Mononuclear cell (primary cell): Measurements from ENCODE around the gene PLOD1. TPM values are rescaled to one million over a fixed set of nuclear protein-coding genes. Genes with fewer than 3 reads are reported as not detected.
"Not testable (repeated sequence)": the region's sequence is repeated elsewhere in the genome, so short reads cannot be mapped to it uniquely, and the experiment has no call there.

ENCODE experiments used
- H3K27me3 ChIP-seq: 2 replicates; pipeline ENCODE4 v1.6.0; 2011; ENCODE audit warnings: low read length, control low read depth; ENCODE audit not compliant: insufficient read depth
- H3K4me1 ChIP-seq: 2 replicates; pipeline ENCODE4 v1.5.1; 2011; ENCODE audit warnings: mild to moderate bottlenecking, low read length, control low read depth; ENCODE audit not compliant: insufficient read depth
- H3K4me3 ChIP-seq: 2 replicates; pipeline ENCODE4 v1.5.1; 2011; ENCODE audit warnings: mild to moderate bottlenecking, low read length, moderate library complexity
- H3K9me3 ChIP-seq: 2 replicates; pipeline ENCODE4 v1.5.1; 2011; ENCODE audit warnings: low read depth, mild to moderate bottlenecking, control low read depth, low read length
- total RNA-seq: library from RNA; depleted of rRNA; stranded (reverse); fragments of >200 nt; gene quantifications from one replicate; pipeline ENCODE4 v1.2.3, GENCODE V29; 2012

The PLOD1 gene
- total RNA-seq = 21.8 TPM

DNA sequence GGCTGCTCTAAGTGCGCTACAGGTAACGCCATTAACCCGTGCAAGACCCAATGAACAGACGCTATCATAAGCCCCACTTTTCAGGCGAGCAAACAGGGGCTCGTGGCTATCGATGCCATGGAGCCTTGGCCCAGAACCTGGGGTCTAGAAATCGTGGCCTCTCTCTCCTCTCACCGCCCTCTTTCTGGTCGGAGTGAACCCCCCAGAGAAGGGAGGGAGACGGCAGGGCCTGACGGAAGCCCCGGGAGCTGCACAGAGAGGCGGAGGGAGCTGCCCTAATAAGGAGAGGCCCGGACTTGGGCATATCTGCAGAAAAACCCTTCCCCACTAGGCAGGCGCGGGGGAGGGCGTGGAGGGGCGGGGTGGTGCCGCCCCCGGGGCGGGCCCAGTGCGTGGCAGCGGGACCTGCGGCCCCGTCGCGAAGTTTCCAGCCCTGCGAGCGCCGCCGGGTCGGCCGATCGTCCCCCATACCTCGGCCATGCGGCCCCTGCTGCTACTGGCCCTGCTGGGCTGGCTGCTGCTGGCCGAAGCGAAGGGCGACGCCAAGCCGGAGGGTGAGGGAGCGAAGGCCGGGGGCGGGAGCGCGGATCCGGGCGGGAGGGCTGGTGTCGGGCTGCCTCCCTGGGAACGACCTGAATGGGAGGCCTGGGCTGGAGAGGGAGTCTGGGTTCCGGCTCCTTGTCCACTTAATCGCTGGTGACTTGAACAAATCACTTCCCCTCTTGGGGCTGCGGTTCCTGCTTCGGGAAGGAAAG, at the start of gene PLOD1:
PLOD1 (plus strand) TSS at position 416 of the 755 bp plus-strand sequence; CDS start at position 479, 63 bp downstream.
- H3K4me3 ChIP-seq = peak within 1 kb of the TSS; percentile 56

DNA sequence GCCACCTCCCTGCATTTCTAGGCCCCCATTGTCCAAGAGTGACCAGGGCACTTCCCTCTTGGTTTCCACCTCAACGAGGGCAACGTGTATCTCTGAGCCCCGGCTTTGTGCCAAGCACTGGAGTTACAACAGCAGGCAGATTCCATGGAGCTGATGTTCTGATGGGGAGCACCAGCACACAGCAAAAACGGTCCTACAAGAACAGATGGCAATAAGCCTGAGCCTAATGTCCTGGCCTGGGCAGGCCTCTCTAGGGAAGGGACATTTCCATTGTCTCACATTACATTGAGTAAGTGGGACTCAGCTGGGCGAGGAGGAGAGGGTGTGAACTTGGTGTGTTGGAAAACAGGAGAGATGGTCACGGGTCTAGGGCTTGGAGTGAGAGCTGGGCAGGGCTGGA, 48.6 kb upstream of the PLOD1 start:
- Histone ChIP-seq H3K4me1 (no peaks in the 10 kb centered on the region), H3K9me3 (no peaks in the 10 kb centered on the region), H3K4me3 (no peak overlapping the region), H3K27me3 (no peaks in the 10 kb centered on the region)

More for the DNA sequence above, at the start of gene PLOD1:
- no peaks in the 10 kb centered on the region for H3K9me3 ChIP-seq
- peaks cover 35% of the 10 kb centered on the region for H3K4me1 ChIP-seq
- no peaks in the 10 kb centered on the region for H3K27me3 ChIP-seq

DNA sequence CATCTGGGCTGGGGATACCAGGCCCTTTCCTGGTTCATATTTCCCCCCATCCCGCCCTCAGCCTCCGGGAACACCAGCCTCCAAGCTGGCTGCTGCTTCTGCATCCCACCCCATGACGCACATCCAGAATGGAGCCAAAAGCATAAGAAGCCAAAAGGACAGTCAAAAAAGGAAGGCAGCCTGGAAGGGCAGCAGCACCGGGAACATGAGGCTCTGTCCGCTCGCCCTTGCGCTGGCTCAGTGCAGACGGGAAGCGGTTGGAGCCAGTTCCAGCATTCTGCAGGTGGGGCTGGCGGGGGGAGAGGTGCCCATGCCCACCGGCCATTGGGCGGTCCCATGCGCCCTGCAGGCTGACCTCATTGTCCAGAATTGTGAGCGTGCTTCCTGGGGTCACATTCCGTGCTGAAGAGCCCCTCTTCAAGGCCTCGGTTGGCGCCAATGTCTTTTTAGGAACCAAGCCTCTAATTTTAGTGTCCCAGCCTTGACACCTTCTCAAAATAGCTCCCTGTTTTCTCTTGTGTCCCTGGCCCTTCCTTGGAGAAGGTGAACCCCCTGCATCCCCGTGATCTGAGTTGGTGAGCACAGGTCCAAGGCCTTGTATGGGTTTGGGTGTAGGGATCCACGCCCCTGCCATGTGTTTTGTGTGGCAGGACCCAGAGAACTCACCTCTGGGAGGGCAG, 47.4 kb upstream of the PLOD1 start:
- no peak overlapping the region for H3K4me3 ChIP-seq
- no peaks in the 10 kb centered on the region for H3K4me1 ChIP-seq
- H3K9me3 ChIP-seq = no peaks in the 10 kb centered on the region
- H3K27me3 ChIP-seq = no peaks in the 10 kb centered on the region

DNA sequence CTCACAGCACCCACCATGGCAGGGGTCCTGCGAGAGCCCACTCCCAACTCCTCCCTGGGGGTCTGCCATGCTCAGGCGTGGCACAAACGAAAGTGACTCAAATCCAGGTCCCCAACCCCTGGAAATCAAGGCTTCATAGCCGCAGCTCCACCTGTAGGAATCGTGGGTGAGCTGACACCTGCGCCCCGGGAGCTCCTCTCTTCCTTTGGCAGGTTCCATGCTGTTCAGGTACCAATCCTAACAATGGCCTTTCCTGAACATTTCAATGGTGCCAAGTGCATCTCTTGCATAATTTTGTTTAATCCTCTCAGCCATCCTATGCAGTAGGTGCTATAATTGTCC, 46.9 kb upstream of the PLOD1 start:
- Histone ChIP-seq H3K4me3 (no peak overlapping the region), H3K9me3 (no peaks in the 10 kb centered on the region), H3K27me3 (no peaks in the 10 kb centered on the region), H3K4me1 (no peaks in the 10 kb centered on the region)

DNA sequence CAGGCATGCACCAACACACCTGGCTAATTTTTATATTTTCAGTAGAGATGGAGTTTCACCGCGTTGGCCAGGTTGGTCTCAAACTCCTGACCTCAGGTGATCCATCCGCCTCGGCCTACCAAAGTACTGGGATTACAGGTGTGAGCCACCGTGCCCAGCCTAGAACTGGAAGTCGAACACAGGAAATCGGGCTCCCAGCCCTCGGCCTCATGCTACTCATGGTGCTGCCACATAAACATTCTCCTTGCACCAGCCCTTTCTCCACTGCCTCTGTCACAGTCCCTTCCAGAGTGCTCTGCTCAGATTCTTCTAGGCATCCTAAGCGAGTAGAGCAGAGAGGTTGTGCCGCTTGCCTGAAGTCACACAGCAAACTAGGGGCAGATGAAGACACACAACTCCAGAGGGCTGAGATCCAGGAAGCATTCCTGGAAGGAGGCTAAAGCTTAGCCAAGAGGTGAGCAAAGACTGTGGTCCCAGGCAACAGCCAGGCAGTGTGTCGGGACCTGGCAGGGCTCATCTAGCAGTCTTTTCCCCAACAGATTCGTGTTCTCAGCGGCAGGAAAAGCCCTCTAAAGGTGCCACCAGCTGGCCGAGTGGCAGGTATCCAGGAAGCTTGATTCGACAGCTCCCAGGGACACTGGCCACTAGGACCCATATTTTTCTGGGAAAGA, 46.2 kb upstream of the PLOD1 start:
- Histone ChIP-seq H3K27me3 (no peaks in the 10 kb centered on the region), H3K4me1 (peaks cover 1% of the 10 kb centered on the region), H3K4me3 (no peak overlapping the region), H3K9me3 (no peaks in the 10 kb centered on the region)

DNA sequence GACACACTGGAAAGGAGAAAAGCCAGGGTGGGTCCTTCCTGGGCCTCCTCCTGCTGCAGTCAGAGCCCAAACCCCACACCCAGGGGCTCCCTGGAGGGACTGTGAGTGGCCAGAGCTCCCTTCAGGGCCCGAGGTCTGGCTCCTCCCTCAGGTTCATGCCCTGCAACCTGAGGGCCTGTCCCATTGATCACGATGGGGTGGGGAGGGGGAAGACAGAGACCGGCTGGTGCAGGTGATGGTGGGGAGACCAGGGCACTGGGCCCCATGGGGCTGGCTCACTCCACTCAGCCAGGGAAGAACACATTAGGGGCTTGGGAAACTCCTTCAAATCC, 45.7 kb upstream of the PLOD1 start:
- H3K4me1 ChIP-seq = peaks cover 6% of the 10 kb centered on the region
- H3K4me3 ChIP-seq = no peak overlapping the region
- H3K27me3 ChIP-seq = no peaks in the 10 kb centered on the region
- H3K9me3 ChIP-seq = no peaks in the 10 kb centered on the region

DNA sequence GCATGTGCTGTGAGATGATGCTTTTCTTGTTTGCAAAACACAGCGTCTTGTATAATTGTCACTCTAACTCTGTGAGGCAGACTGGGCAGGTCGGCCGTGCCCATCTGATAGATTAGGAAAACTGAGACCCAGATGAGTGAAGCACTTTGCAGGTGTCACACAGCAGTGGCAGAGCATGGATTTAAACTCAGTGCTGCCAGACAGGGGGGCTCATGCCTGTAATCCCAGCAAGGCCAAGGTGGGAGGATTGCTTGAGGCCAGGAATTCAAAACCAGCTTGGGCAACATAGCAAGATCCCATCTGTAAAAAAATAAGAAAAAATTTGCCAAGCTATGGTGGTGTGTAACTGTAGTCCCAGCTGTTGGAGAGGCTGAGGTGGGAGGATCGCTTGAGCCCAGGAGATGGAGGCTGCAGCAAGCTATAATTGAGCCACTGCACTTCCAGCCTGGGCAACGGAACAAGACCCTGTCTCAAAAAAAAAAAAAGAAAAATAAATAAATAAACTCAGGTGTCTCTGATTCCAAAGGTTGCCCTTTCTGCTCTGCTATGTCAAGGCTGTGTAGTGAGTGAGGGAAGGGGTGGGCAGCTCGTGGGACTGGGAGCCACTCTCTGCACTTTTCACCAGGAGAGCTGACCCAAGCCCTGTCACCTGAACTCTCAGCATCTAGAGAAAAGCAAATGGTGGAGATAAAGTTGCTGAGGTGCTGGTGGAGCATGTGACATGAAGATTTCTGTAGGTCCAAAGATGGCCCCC, 42.9 kb upstream of the PLOD1 start:
- no peaks in the 10 kb centered on the region for H3K9me3 ChIP-seq
- peaks cover 5% of the 10 kb centered on the region for H3K27me3 ChIP-seq
- H3K4me3 ChIP-seq = no peak overlapping the region
- peaks cover 6% of the 10 kb centered on the region for H3K4me1 ChIP-seq

DNA sequence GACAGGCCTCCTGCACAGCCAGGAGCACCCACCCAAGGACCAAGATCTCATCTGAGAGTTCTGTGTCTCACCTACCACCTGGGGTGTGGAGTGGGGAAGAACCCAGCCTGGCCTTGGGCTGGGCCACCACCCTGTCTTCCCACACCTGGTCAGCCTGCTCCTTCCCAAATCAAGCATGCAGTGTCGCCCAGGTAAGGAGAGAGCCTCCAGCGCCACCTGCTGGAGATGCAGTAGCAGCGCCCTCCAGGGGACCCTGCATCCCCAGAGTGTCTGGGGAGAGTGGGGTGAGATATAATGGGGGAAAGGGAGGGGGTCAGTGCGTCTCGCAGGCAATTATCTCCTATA, 40.6 kb upstream of the PLOD1 start:
- no peak overlapping the region for H3K4me3 ChIP-seq
- H3K27me3 ChIP-seq = peaks cover 19% of the 10 kb centered on the region
- H3K4me1 ChIP-seq = peaks cover 6% of the 10 kb centered on the region
- no peaks in the 10 kb centered on the region for H3K9me3 ChIP-seq

DNA sequence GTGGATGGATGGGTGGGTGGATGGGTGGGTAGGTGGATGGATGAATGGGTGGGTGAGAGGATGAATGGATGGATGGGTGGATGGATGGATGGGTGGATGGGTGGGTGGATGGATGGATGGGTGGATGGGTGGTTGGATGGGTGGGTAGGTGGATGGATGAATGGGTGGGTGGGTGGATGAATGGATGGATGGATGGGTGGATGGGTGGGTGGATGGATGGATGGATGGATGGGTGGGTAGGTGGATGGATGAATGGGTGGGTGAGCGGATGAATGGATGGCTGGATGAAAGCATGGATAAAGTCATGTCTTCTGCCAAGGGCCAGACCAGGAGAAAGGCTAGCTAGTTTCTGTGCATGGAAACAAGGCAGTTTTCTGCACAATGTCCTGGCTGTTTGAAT, 40.0 kb upstream of the PLOD1 start:
- peaks cover 25% of the 10 kb centered on the region for H3K27me3 ChIP-seq
- not testable (repeated sequence) for H3K4me3 ChIP-seq, H3K4me1 ChIP-seq

DNA sequence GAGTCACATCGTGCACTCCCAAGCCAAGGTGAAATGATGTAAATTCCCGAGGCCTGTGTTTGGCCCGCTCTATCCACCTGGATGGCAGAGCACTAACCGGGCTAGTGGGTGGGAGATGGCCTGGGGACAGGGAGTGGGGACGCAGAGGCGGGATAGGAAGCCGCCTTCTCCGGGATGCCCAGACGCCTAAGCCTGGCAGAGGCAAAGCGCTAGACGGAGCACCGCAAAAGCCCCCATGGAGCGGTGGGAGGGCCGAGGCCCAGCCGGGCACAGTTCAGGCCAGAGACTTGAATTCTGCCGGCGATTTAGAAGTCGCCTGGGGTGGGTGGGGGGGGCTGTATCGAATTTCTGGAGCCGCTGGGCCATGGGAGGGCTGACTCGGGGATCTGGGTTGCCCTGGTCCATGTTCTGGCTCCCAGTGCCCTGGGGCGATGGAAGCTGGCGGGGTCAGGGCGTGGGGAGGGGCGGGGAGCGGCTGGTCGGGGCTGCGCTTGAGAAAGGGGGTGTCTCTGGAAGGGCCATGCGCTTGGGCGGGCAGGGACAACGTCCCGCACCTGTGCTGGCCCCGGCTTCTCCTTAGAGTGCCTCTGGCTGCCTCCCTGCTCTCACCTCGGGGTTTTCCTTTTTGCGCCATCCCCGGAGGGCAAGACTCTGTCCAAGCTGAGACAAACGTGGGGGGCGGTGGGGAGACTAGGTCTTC, 36.3 kb upstream of the PLOD1 start:
- Histone ChIP-seq H3K4me1 (peaks cover 6% of the 10 kb centered on the region), H3K27me3 (peaks cover 36% of the 10 kb centered on the region), H3K4me3 (no peak overlapping the region), H3K9me3 (no peaks in the 10 kb centered on the region)

More for the DNA sequence above, 40.0 kb upstream of the PLOD1 start:
- not testable (repeated sequence) for H3K9me3 ChIP-seq

DNA sequence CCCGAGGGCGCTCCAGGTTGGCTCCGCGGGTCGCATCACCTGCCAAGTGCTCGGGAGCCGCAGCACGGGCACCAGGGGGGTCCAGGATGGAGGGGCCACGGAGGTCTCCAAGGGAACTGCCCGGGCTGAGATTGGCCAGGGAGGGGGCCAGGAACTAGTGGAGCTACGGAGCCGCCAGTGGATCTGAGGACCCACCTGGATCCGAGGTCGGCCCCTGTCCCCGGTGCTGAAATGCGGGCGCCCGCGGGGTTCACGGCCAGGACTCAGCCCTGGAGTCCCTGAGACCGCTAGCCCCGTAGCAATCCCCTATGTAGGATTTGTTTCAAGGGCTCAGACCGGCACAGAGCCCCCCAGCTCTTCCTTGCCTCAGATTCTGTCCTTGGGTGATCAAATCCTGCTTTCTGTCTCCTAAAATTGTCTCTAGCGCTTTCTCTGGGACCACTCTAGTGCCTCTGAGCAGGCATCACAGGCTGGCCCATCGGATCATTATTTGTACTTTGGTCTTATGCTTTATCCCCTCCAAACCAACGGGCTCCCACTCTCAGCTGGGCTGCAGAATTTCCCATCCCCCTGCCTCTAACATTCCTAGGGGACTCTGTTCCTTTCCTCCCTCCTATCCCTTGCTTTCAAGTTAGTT, 35.6 kb upstream of the PLOD1 start:
- Histone ChIP-seq H3K27me3 (peaks cover 36% of the 10 kb centered on the region), H3K9me3 (no peaks in the 10 kb centered on the region), H3K4me1 (no peaks in the 10 kb centered on the region), H3K4me3 (no peak overlapping the region)

DNA sequence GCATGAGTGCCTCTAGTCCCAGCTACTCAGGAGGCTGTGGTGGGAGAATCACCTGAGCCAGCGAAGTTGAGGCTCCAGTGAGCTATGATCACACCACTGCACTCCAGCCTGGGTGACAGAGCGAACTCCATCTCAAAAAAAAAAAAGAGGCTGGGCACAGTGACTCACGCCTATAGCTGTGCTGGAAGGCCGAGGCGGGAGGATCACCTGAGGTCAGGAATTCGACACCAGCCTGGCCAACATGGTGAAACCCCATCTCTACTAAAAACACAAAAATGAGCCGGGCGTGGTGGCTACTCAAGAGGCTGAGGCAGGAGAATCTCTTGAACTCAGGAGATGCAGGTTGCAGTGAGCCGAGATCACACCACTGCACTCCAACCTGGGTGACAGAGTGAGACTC, 33.1 kb upstream of the PLOD1 start:
- peaks cover 31% of the 10 kb centered on the region for H3K27me3 ChIP-seq
- not testable (repeated sequence) for H3K4me3 ChIP-seq, H3K4me1 ChIP-seq, H3K9me3 ChIP-seq

DNA sequence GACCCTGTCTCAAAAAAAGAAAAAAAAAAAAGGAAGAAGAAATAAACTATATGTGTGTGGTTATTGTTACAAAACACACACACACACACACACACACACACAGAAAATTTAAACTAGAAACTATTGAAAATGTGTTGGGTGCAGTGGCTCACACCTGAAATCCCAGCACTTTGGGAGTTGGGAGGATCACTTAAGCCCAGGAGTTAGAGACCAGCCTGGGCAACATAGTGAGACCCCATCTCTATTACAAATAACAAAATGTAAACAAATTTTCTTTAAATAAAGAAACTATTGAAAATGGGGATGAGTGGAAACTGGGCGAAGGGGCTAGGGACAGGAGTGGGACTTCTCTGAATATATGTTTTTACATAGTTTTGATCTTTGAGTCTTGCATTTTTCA, 31.3 kb upstream of the PLOD1 start:
- Histone ChIP-seq H3K9me3 (no peaks in the 10 kb centered on the region), H3K27me3 (peaks cover 21% of the 10 kb centered on the region), H3K4me3 (no peak overlapping the region), H3K4me1 (peaks cover 13% of the 10 kb centered on the region)

DNA sequence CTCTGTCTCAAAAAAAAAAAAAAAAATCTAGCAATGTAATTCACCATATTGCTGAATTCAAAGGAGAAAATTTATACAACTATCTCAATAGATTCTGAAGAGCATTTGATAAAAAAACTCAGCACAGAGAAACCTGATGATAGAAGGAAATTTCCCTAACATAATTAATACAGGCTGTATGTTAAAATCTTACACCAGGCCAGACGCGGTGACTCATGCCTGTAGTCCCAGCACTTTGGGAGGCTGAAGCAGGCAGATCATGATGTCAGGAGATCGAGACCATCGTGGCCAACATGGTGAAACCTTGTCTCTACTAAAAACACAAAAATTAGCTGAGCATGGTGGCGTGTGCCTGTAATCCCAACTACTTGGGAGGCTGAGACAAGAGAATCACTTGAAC, 30.4 kb upstream of the PLOD1 start:
- H3K27me3 ChIP-seq = peaks cover 14% of the 10 kb centered on the region
- not testable (repeated sequence) for H3K4me3 ChIP-seq, H3K9me3 ChIP-seq
- H3K4me1 ChIP-seq = peaks cover 16% of the 10 kb centered on the region
